AG04449 (cell line): Measurements from ENCODE around the gene CRADD.

ENCODE experiments used
- CTCF ChIA-PET: fragments of 350-600 bp; formaldehyde crosslinking; extraction: SDS; loops from one replicate; lab custom pipeline; 2021; ENCODE audit warnings: antibody characterized with exemption; lab: Yijun Ruan, JAX
- POLR2A ChIA-PET: fragments of 400-600, 350-600 bp; formaldehyde crosslinking; extraction: SDS; loops from one replicate; lab custom pipeline; 2020; ENCODE audit warnings: antibody characterized with exemption, inconsistent platforms; lab: Yijun Ruan, JAX
- DNase-seq: peaks from one replicate; pipeline ENCODE4 v3.0.0-alpha.2; 2010; ENCODE audit warnings: low read depth, low spot score
- H3K4me3 ChIP-seq: 2 replicates; pipeline ENCODE4 v1.5.1; 2011; ENCODE audit warnings: low read depth, mild to moderate bottlenecking, control low read depth, low read length
- CTCF ChIP-seq: IDR thresholded peaks from one replicate; pipeline ENCODE4 v1.5.1; 2011; ENCODE audit warnings: mild to moderate bottlenecking, moderate library complexity, low read length, control low read depth, inconsistent platforms; ENCODE audit not compliant: insufficient read depth; ENCODE audit errors: missing control alignments

The CRADD gene

GRCh38 chr12:93873561-93873960, 196.4 kb downstream of the CRADD start:
- DNase-seq = no peak
- no peak for TF ChIP-seq CTCF
- H3K4me3 ChIP-seq = no peak overlapping the region
- CTCF ChIA-PET = no interaction called here
- POLR2A ChIA-PET = no interaction called here

DNA sequence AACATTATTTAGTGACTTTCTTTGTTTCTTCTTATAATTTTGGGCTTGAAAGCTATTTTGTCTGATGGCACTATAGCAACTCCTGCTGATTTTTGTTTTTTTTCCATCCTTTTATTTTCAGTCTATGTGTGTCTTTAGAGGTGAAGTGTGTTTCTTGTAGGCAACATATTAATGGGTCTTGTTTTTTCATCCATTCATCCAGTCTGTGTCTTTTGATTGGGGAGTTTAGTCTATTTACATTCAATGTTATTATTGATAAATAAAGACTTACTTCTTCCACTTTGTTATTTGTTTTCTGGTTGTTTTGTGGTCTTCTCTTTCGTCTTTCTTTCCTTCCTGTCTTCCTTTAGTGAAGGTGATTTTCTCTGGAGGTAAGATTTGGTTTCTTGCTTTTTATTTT, 198.0 kb downstream of the CRADD start:
- ChIA-PET CTCF (no interaction called here), POLR2A (no interaction called here)
- H3K4me3 ChIP-seq = no peak overlapping the region
- TF ChIP-seq CTCF = no peak
- no peak for DNase-seq

GRCh38 chr12:93876360-93876759, 199.2 kb downstream of the CRADD start:
- CTCF ChIA-PET = no interaction called here
- no peak for TF ChIP-seq CTCF
- POLR2A ChIA-PET = no interaction called here

DNA sequence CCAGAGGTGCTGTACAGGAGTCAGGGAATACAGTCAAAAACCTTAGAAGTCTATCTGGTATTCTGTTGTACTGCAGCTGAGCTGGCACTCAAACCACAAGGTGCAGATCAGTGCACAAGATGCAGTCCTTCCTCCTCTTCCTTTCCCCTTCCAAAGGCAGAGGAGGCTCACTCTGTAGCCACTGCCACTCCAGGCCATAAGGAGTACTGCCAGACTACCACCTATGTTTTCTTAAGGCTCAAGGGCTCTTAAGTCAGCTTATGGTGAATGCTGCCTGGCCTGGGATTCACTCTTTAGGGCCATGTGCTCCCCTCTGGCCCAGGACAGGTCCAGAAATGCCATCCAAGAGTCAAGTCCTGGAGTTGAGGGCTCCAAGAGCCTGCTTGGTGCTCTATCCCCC, 200.3 kb downstream of the CRADD start:
- CTCF ChIA-PET = no interaction called here
- H3K4me3 ChIP-seq = no peak overlapping the region
- DNase-seq = no peak
- POLR2A ChIA-PET = no interaction called here
- no peak for TF ChIP-seq CTCF

More at GRCh38 chr12:93876360-93876759, 199.2 kb downstream of the CRADD start:
- H3K4me3 ChIP-seq = no peak overlapping the region
- no peak for DNase-seq

- DNase-seq = peak; percentile 75
- H3K4me3 ChIP-seq = no peak overlapping the region
- no peak for TF ChIP-seq CTCF
- CTCF ChIA-PET = interaction anchor here (0.8 to 1.7 kb wide), 7 partner anchors 9 to 222 kb away, joined by 3 to 6 read pairs (median 4); no protein-coding TSS in a partner anchor
- POLR2A ChIA-PET = interaction anchor here (0.5 to 1.1 kb wide), 3 partner anchors 17 to 195 kb away, joined by 3 to 6 read pairs (median 3); no protein-coding TSS in a partner anchor
Measured at GRCh38 chr12:93879476-93880421, 202.6 kb downstream of the CRADD start.

DNA sequence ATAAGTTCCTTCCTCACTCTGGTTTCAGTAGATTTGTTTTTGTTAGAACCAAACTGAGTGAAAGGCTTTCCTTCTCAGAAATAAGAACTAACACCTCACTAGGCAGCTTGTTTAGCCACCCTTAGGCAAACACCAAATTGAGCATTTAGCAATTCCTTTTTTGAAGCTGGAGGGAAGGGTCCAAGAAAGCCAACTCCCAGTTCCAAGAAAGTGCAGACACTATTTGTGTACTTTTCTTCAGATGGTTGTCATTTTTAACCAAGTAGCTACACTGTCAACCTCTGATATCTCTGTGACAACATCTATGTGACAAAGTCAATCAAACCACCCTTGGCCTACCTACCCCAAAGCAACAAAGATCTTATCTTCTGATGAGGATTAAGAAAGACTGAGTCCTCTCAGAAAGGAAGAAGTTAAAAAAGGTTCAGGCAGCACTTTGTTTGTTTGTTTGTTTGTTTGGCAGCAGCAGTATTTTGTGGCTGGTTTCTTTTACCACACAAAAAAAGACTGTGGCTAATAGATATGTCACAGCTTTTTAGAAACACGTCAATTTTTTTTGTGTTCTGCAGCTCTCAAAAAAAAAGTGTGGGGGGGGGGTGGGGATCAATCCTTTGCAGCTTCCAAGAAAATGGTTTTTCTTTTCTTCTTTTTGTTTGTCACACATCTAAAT, 203.8 kb downstream of the CRADD start:
- no peak overlapping the region for H3K4me3 ChIP-seq
- TF ChIP-seq CTCF = no peak
- no peak for DNase-seq
- POLR2A ChIA-PET = no interaction called here
- CTCF ChIA-PET = interaction anchor here (0.8 to 1.3 kb wide), 4 partner anchors 12 to 223 kb away, joined by 3 to 6 read pairs (median 4); no protein-coding TSS in a partner anchor
